Fibroblast of lung (primary cell): ENCODE results near the gene KIF6.

ENCODE experiments used
- CTCF ChIP-seq, 2 donors: IDR thresholded peaks in 1 of 2; conservative IDR thresholded peaks in 1 of 2; 1 replicate in 1 of 2; 2 replicates in 1 of 2; pipeline ENCODE4 v1.5.1; 2011 to 2012; ENCODE audit warnings: low read length in 2 of 2, control low read depth in 1 of 2, inconsistent platforms in 1 of 2, low read depth in 1 of 2, mild to moderate bottlenecking in 1 of 2
- EZH2 ChIP-seq: IDR thresholded peaks from 2 replicates; pipeline ENCODE4 v1.5.1; 2012; ENCODE audit warnings: low read length, control low read depth, mild to moderate bottlenecking; ENCODE audit errors: missing control alignments

- TF ChIP-seq CTCF (conservative IDR thresholded peaks at IDR 0.05 in 1 of 2, IDR thresholded peaks at IDR 0.05 in 1 of 2; ENCODE audit: low read depth in 1 of 2, low read length in 2 of 2) (no peak), EZH2 (no peak)
Measured at GRCh38 chr6:39287601-39288000, 437.6 kb downstream of the KIF6 start.
